ENCODE measurements around the gene CSMD2. TPM values are rescaled to one million over a fixed set of nuclear protein-coding genes. Genes with fewer than 3 reads are reported as not detected.

CSMD2 gene
- total RNA-seq, 2 experiments from 2014 or later: not detected

DNA sequence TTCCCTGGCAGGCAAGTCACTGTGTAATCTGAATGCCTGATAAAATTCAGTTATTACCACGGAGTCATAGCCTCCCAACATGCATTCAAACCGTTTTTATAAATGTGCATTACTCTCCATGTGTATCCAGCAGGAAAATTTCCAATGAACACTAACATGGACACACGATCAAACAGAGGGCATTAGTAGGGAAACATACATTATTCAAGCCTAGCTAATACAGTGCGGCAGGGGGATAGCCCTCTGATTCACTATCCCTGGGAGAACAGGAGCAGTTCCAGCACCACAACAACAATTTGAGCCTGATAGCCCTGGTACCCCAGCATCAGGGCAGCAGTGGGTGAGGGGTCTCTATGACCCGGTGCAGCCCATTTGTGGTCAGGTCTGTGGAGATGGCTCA, 337.0 kb downstream of the CSMD2 start:
- DNase-seq: no peak
- Mint-ChIP-seq H3K4me1 (ENCODE audit: low read depth) (no peaks in the 10 kb centered on the region), H3K27ac (no peak overlapping the region), H3K4me3 (no peak overlapping the region), H3K36me3 (ENCODE audit: low read depth) (no peaks in the 10 kb centered on the region), H3K9me3 (peaks cover 3% of the 10 kb centered on the region), H3K27me3 (ENCODE audit: low read depth) (peaks cover 14% of the 10 kb centered on the region)
- CTCF ChIA-PET: no interaction called here
- intact Hi-C loops (cut with micrococcal nuclease): no loop called here

DNA sequence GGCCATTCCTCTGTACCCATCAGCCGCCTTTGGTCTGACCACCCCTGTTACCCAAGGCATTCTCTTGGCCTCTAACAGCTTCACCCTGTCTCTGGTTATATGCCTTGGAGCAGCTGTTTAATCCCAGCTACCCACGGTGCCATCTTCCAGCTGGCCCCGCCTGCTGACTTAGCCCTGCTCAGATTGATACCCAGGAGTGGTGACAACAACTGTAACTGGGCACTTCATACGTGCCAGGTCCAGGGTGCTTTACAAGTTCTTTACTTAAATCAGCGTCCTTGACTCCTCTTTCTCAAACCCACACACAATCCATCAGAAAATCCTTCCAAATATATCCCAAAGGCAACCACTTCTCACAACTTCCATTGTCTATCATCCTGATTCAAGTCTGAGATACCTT, 338.3 kb downstream of the CSMD2 start:
- H3K27ac Mint-ChIP-seq: no peak overlapping the region
- H3K36me3 Mint-ChIP-seq (ENCODE audit: low read depth): no peaks in the 10 kb centered on the region
- H3K27me3 Mint-ChIP-seq (ENCODE audit: low read depth): peaks cover 15% of the 10 kb centered on the region
- H3K9me3 Mint-ChIP-seq: peaks cover 3% of the 10 kb centered on the region
- intact Hi-C loops (cut with micrococcal nuclease): no loop called here
- no peaks in the 10 kb centered on the region for H3K4me1 Mint-ChIP-seq (ENCODE audit: low read depth)
- H3K4me3 Mint-ChIP-seq: no peak overlapping the region
- CTCF ChIA-PET: no interaction called here
- DNase-seq: no peak

DNA sequence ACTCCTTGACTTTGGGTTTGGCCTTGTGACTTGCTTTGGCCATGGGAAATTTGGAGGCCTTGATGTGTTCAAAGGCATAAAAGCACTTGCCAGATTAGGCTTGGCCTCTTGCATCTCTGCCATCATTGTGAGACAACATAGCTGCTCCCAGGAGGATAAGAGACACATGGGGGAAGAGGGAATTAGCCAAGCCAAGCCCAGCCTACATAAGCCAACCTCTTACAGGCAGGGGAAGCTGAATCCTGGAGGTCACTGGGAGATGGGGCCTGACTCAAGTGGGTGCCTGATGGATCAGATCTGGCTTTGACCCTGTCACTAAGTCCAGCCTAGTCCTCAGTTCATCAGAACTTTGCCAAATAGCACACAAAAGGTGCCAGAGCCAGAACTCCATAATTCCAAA, 338.7 kb downstream of the CSMD2 start:
- Mint-ChIP-seq H3K4me1 (ENCODE audit: low read depth) (no peaks in the 10 kb centered on the region), H3K27me3 (ENCODE audit: low read depth) (peaks cover 17% of the 10 kb centered on the region), H3K36me3 (ENCODE audit: low read depth) (no peaks in the 10 kb centered on the region), H3K4me3 (no peak overlapping the region), H3K27ac (no peak overlapping the region), H3K9me3 (peaks cover 3% of the 10 kb centered on the region)
- no peak for DNase-seq
- CTCF ChIA-PET: no interaction called here
- intact Hi-C loops (cut with micrococcal nuclease): no loop called here

DNA sequence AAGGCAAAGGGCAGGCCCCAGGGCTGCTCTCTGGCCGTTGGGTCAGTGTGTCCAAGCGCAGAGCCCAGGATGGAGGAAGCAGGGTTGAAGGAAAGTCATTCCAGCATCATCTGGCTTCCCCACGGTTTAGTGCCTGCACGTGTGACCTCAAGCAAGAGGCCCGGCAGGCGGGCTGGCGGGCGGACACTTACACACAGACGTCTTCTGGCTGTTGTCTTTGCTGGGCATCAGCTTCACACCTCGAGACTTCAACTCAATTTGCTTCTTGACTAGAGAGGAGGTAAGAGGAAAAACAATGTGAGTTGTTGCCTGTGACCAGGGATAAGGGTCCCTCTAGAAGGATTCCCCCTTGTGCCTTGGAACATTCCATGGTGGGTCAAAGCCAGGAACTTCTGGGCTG, 339.5 kb downstream of the CSMD2 start:
- Mint-ChIP-seq H3K36me3 (ENCODE audit: low read depth) (no peaks in the 10 kb centered on the region), H3K4me1 (ENCODE audit: low read depth) (no peaks in the 10 kb centered on the region), H3K27me3 (ENCODE audit: low read depth) (peaks cover 19% of the 10 kb centered on the region), H3K4me3 (no peak overlapping the region), H3K9me3 (peaks cover 3% of the 10 kb centered on the region), H3K27ac (no peak overlapping the region)
- CTCF ChIA-PET: no interaction called here
- intact Hi-C loops (cut with micrococcal nuclease): no loop called here
- DNase-seq: no peak

DNA sequence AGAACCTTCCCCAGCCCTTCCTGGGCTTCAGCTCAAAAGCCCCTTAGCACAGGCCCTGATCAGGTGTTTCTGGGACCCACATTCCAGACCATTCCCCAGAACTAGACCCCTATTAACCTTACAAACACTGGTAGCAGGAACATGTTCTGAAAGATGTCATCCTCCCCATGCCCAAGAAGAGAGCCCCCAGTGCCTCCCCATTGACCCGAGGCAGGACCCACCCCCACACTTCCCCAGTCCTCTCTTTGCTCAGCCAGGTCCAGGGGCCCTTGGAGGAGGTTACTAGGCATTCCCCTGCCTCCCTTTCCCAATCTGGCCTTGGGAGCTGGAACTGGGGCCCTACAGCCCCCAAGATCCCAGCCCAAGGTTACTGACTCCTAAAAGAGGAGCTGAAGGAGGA, 340.1 kb downstream of the CSMD2 start:
- Mint-ChIP-seq H3K4me3 (no peak overlapping the region), H3K36me3 (ENCODE audit: low read depth) (no peaks in the 10 kb centered on the region), H3K4me1 (ENCODE audit: low read depth) (no peaks in the 10 kb centered on the region), H3K9me3 (peaks cover 3% of the 10 kb centered on the region), H3K27ac (no peak overlapping the region), H3K27me3 (ENCODE audit: low read depth) (peaks cover 19% of the 10 kb centered on the region)
- DNase-seq: no peak
- CTCF ChIA-PET: no interaction called here
- intact Hi-C loops (cut with micrococcal nuclease): no loop called here

DNA sequence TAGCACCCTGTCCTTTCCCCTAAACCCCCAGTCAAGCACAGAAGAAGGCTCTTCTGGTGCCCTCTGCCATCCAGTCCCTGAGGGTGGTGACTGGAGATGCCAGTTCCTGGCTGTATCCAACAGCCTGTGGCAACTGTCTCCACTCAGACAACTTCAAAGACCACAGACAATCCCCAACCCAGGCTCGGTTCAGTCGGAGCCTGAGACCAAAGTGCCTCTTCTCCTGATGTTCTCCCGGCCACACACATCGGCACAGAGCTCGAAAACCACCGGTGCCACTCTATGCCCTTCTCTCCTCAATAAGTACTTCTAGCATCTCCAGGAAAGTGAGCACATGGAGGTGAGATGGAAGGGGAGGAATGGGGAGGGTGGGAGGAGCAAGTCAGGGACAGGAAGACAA, 340.7 kb downstream of the CSMD2 start:
- intact Hi-C loops (cut with micrococcal nuclease): no loop called here
- CTCF ChIA-PET: no interaction called here
- Mint-ChIP-seq H3K36me3 (ENCODE audit: low read depth) (no peaks in the 10 kb centered on the region), H3K27me3 (ENCODE audit: low read depth) (peaks cover 16% of the 10 kb centered on the region), H3K27ac (no peak overlapping the region), H3K4me3 (no peak overlapping the region), H3K4me1 (ENCODE audit: low read depth) (no peaks in the 10 kb centered on the region), H3K9me3 (peaks cover 3% of the 10 kb centered on the region)
- no peak for DNase-seq

DNA sequence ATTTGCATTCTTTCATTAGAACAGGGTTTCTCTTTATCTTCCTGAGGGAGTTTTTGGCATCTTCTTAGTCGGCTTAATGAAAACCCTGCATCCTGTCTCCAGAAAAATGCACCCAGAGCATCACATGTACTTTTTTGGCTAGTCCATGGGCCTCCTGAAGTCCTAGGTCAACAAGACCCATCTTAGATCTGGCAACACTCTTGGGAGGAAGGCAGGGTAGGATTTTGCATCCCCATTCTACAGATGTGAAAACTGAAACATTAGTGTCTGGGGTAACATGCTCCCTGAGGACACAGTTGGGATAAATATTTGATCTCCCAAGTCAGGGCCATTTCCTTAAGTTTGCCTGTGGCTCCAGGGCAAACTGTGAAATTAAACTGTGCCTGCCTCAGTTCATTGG, 341.2 kb downstream of the CSMD2 start:
- H3K4me1 Mint-ChIP-seq (ENCODE audit: low read depth): no peaks in the 10 kb centered on the region
- H3K36me3 Mint-ChIP-seq (ENCODE audit: low read depth): no peaks in the 10 kb centered on the region
- H3K27me3 Mint-ChIP-seq (ENCODE audit: low read depth): peaks cover 13% of the 10 kb centered on the region
- H3K4me3 Mint-ChIP-seq: no peak overlapping the region
- intact Hi-C loops (cut with micrococcal nuclease): no loop called here
- no peak for DNase-seq
- CTCF ChIA-PET: no interaction called here
- H3K9me3 Mint-ChIP-seq: no peaks in the 10 kb centered on the region
- H3K27ac Mint-ChIP-seq: no peak overlapping the region

DNA sequence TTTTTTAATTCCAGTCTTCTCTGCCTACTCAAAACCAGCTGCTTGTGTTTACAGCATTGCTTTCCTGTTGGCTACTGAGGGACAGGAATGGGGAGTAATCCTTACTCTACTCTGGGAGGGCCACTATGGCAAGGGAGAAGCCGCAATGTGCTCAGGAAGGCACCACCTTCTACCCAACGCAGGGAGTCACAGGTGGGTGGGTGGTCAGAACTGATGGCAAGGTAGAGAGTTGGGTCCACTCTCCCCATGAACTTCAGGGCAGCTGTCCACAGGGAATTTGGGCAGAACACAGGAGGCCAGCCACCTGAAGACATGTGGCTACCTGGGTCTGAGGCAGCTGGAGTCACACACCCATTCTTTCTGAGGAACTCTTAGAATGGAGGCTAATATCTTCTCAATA, 341.6 kb downstream of the CSMD2 start:
- no peaks in the 10 kb centered on the region for H3K4me1 Mint-ChIP-seq (ENCODE audit: low read depth)
- no peak overlapping the region for H3K27ac Mint-ChIP-seq
- CTCF ChIA-PET: no interaction called here
- DNase-seq: no peak
- peaks cover 12% of the 10 kb centered on the region for H3K27me3 Mint-ChIP-seq (ENCODE audit: low read depth)
- no peak overlapping the region for H3K4me3 Mint-ChIP-seq
- intact Hi-C loops (cut with micrococcal nuclease): no loop called here
- H3K36me3 Mint-ChIP-seq (ENCODE audit: low read depth): no peaks in the 10 kb centered on the region
- no peaks in the 10 kb centered on the region for H3K9me3 Mint-ChIP-seq

DNA sequence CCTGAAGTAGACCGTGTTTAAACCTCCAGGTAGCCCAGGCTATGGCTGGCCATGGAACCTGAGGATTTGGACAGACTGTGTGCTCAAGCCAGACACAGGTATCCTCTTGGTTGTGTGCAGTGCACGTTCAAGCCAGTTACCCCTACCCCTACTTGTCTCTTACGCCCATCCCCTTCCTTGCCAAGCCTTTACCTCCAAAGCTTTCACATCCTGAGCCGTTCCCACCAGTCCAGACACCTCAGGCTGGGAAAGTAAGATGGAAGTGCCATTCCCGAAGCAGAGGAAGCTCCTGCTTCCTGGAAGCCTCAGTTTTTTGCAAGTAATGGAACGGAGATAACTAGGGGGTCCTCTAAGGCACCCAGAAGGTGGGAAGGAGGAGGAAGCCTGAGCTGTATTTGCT, 342.6 kb downstream of the CSMD2 start:
- no peaks in the 10 kb centered on the region for H3K4me1 Mint-ChIP-seq (ENCODE audit: low read depth)

DNA sequence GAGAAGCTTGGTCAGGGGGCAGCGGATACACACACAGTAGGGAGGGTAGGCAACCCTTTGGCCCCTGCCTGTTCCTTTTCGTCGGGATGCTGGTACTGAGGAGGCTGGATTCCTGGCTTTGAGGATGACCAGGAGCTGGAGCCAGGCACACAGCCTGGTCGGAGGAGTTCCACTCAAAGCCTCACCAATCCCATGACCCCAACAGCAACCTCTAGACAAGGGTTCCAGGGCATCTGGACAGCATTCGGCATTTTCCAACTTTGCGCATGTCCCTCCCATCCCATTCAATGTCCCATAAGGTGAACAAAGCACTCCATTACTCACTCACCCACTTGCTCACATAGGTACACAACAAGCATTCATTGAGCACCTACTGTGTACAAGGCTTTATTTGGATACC, 343.7 kb downstream of the CSMD2 start:
- intact Hi-C loops (cut with micrococcal nuclease): no loop called here
- Mint-ChIP-seq H3K4me1 (ENCODE audit: low read depth) (no peaks in the 10 kb centered on the region), H3K27ac (no peak overlapping the region), H3K9me3 (no peaks in the 10 kb centered on the region), H3K36me3 (ENCODE audit: low read depth) (no peaks in the 10 kb centered on the region), H3K4me3 (no peak overlapping the region), H3K27me3 (ENCODE audit: low read depth) (peaks cover 8% of the 10 kb centered on the region)
- DNase-seq: no peak
- CTCF ChIA-PET: no interaction called here

More for the DNA sequence above, 342.6 kb downstream of the CSMD2 start:
- Mint-ChIP-seq H3K27me3 (ENCODE audit: low read depth) (peaks cover 12% of the 10 kb centered on the region), H3K36me3 (ENCODE audit: low read depth) (no peaks in the 10 kb centered on the region), H3K9me3 (no peaks in the 10 kb centered on the region), H3K4me3 (no peak overlapping the region), H3K27ac (no peak overlapping the region)
- intact Hi-C loops (cut with micrococcal nuclease): no loop called here
- DNase-seq: no peak
- CTCF ChIA-PET: no interaction called here

DNA sequence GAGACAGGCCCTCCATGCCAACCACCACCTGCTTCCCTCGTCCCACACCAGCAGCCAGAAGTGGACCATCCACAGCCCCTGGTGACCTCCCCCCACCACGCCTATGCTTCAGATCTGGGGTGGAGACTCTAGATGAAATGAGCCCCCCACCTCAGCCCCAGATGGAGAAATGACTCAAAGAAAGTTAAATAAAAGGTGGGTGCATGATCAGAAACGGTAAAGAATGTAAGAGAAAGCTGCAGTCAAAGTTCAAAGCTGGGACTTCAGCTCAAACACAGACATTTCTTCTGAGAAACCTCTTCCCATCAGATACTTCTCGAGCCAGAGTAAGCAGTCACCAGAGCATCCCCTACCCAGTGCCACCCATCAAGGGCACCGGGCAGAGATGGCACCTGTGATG, 344.2 kb downstream of the CSMD2 start:
- no peak overlapping the region for H3K27ac Mint-ChIP-seq
- no peaks in the 10 kb centered on the region for H3K9me3 Mint-ChIP-seq
- H3K36me3 Mint-ChIP-seq (ENCODE audit: low read depth): no peaks in the 10 kb centered on the region
- no peak for DNase-seq
- H3K4me1 Mint-ChIP-seq (ENCODE audit: low read depth): no peaks in the 10 kb centered on the region
- CTCF ChIA-PET: no interaction called here
- intact Hi-C loops (cut with micrococcal nuclease): no loop called here
- H3K4me3 Mint-ChIP-seq: no peak overlapping the region
- peaks cover 8% of the 10 kb centered on the region for H3K27me3 Mint-ChIP-seq (ENCODE audit: low read depth)

DNA sequence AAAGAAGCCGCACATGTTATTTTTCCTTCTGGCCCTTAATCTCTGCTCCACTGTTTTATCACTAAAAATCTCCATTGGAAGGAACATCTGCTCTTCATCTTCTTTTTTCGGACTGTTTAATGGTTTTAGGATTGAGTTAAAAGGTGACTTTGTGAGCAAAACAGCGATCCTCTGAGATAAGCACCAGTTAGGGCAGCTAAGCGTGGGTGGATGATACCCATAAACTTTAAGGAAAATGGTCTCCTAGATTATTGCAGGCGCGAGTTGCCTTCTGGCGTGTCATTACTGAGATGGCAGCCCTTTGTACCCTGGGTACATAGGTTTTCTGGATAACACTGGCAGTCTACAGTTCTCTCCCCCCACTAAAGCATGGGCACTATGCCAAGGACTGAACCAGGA, 345.1 kb downstream of the CSMD2 start:
- intact Hi-C loops (cut with micrococcal nuclease): no loop called here
- CTCF ChIA-PET: no interaction called here
- no peak for DNase-seq
- H3K27ac Mint-ChIP-seq: no peak overlapping the region
- H3K36me3 Mint-ChIP-seq (ENCODE audit: low read depth): no peaks in the 10 kb centered on the region
- no peaks in the 10 kb centered on the region for H3K9me3 Mint-ChIP-seq
- peaks cover 8% of the 10 kb centered on the region for H3K27me3 Mint-ChIP-seq (ENCODE audit: low read depth)
- no peak overlapping the region for H3K4me3 Mint-ChIP-seq
- H3K4me1 Mint-ChIP-seq (ENCODE audit: low read depth): no peaks in the 10 kb centered on the region

DNA sequence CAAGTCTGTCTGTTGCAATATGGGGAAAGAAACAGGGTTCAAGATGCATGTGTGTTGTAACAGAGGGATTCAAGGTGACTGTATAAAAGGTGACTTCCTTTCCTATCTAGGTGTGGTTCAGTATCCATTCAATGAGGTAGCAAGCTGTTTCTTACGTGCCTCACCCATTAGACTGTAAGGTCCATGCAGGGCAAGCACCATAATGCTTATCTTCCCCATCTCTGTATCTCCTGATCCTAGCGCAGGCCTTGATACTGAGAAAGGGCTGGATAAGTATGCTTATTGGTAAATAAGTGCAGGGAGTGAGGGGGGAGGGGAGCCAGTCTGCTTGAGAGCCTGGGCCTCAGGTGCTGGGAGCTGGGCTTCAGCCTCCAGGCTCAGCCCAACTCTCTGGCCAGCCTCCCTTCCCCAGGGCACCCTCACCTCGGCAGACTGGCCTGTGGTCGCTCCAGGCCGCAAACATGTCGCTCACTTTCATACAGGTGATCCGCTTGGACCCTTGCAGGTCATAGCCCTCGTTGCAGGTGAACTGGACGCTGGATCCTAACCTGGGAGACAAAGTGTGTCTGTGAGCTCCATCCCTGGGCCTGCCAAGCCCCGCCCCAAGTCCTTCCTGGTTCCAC, 345.6 kb downstream of the CSMD2 start:
- Mint-ChIP-seq H3K27me3 (ENCODE audit: low read depth) (peaks cover 13% of the 10 kb centered on the region), H3K27ac (no peak overlapping the region), H3K36me3 (ENCODE audit: low read depth) (no peaks in the 10 kb centered on the region), H3K4me3 (no peak overlapping the region), H3K9me3 (no peaks in the 10 kb centered on the region), H3K4me1 (ENCODE audit: low read depth) (no peaks in the 10 kb centered on the region)
- intact Hi-C loops (cut with micrococcal nuclease): no loop called here
- CTCF ChIA-PET: no interaction called here
- DNase-seq: no peak

DNA sequence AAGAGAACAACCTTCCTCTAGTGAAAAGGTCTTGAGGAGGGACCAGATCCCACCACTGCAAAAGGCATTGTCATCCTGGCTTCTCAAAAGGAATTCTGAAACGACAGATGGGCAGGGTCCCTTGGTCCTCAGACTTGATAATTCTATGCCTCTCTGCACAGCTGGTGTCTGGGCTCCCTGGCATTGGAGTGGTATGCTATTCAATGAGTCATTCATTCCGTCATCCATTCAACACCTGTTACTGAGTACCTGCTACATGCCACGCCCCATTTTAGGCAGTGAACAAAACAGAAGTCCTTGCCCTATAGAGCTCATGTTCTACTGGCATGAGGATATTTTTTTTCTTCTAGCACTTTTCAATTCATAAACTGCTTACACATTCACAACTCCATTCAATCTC, 347.0 kb downstream of the CSMD2 start:
- intact Hi-C loops (cut with micrococcal nuclease): no loop called here
- Mint-ChIP-seq H3K27ac (no peak overlapping the region), H3K36me3 (ENCODE audit: low read depth) (no peaks in the 10 kb centered on the region), H3K4me1 (ENCODE audit: low read depth) (no peaks in the 10 kb centered on the region), H3K9me3 (no peaks in the 10 kb centered on the region), H3K4me3 (no peak overlapping the region), H3K27me3 (ENCODE audit: low read depth) (peaks cover 15% of the 10 kb centered on the region)
- CTCF ChIA-PET: no interaction called here
- DNase-seq: no peak
